Endodermal cell (in vitro differentiated cells): Measurements from ENCODE around the gene ZNF324. TPM values are rescaled to one million over a fixed set of nuclear protein-coding genes. Genes with fewer than 3 reads are reported as not detected.

Experiments
- DNase-seq: peaks from one replicate; pipeline ENCODE4 v3.0.0-alpha.2; 2017
- H3K27ac ChIP-seq: 2 replicates; pipeline ENCODE4 v1.5.1; 2013; ENCODE audit warnings: mild to moderate bottlenecking, low read depth, low read length, moderate library complexity
- H3K27me3 ChIP-seq: 2 replicates; pipeline ENCODE4 v1.6.1; 2013; ENCODE audit warnings: mild to moderate bottlenecking, low read length, moderate library complexity; ENCODE audit not compliant: insufficient read depth, control insufficient read depth, poor library complexity, severe bottlenecking
- H3K36me3 ChIP-seq: 2 replicates; pipeline ENCODE4 v1.7.0; 2013; ENCODE audit warnings: mild to moderate bottlenecking, low read length, moderate library complexity; ENCODE audit not compliant: control insufficient read depth, insufficient read depth
- H3K4me1 ChIP-seq: one replicate; pipeline ENCODE4 v1.7.0; 2013; ENCODE audit warnings: low read length; ENCODE audit not compliant: control insufficient read depth, insufficient read depth
- H3K4me3 ChIP-seq: 2 replicates; pipeline ENCODE4 v1.5.1; 2013; ENCODE audit warnings: mild to moderate bottlenecking, low read length, moderate library complexity
- H3K9ac ChIP-seq: 2 replicates; pipeline ENCODE4 v1.6.1; 2013; ENCODE audit warnings: mild to moderate bottlenecking, low read length, moderate library complexity; ENCODE audit not compliant: poor library complexity, severe bottlenecking; ENCODE audit errors: extremely low read depth
- H3K9me3 ChIP-seq: 2 replicates; pipeline ENCODE4 v1.6.1; 2013; ENCODE audit warnings: mild to moderate bottlenecking, low read length, moderate library complexity; ENCODE audit not compliant: control insufficient read depth
- H3K27ac Mint-ChIP-seq: 2 replicates; pipeline ENCODE4 v1.8.0; 2020; ENCODE audit warnings: mixed read lengths
- H3K27me3 Mint-ChIP-seq: 2 replicates; pipeline ENCODE4 v1.8.0; 2021; ENCODE audit warnings: mild to moderate bottlenecking, mixed read lengths; ENCODE audit not compliant: insufficient read depth
- H3K36me3 Mint-ChIP-seq: 2 replicates; pipeline ENCODE4 v1.8.0; 2020; ENCODE audit warnings: low read depth, mixed read lengths
- H3K4me1 Mint-ChIP-seq: 2 replicates; pipeline ENCODE4 v1.8.0; 2020; ENCODE audit warnings: mixed read lengths
- H3K4me3 Mint-ChIP-seq: 2 replicates; pipeline ENCODE4 v1.8.0; 2020; ENCODE audit warnings: mild to moderate bottlenecking, moderate library complexity, mixed read lengths
- H3K9me3 Mint-ChIP-seq: 2 replicates; pipeline ENCODE4 v1.8.0; 2020; ENCODE audit warnings: mild to moderate bottlenecking, mixed read lengths
- WGBS, 2 experiments: methylation state at CpG; one replicate each; pipeline versions ENCODE4 v1.1.5 to v1.1.7; 2013; ENCODE audit warnings: missing lambda C conversion rate in 2 of 2, mixed read lengths in 1 of 2; ENCODE audit not compliant: insufficient coverage in 1 of 2, insufficient read length in 1 of 2; 5-methylcytosine and 5-hydroxymethylcytosine counted together
- total RNA-seq, 2 donors: library from RNA; stranded (reverse); fragmentation: NEBNext Ultra II Directional in 1 of 2; extraction: Animal tissue kit (Norgen Biotek cat#: 25700) in 1 of 2; gene quantifications; 2 replicates in 1 of 2; 3 replicates in 1 of 2; pipeline ENCODE4 v1.2.1, GENCODE V29; 2021
- TF ChIP-seq, protein P1 (sequence below): fragments of 200-600 bp; sonication (generic); conservative IDR thresholded peaks from 2 replicates; pipeline ENCODE4 v1.5.0; 2021; ENCODE audit warnings: antibody characterized with exemption, mild to moderate bottlenecking

The ZNF324 gene
- total RNA-seq, 2 donors from 2014 or later: 7.0 to 8.7 TPM

DNA sequence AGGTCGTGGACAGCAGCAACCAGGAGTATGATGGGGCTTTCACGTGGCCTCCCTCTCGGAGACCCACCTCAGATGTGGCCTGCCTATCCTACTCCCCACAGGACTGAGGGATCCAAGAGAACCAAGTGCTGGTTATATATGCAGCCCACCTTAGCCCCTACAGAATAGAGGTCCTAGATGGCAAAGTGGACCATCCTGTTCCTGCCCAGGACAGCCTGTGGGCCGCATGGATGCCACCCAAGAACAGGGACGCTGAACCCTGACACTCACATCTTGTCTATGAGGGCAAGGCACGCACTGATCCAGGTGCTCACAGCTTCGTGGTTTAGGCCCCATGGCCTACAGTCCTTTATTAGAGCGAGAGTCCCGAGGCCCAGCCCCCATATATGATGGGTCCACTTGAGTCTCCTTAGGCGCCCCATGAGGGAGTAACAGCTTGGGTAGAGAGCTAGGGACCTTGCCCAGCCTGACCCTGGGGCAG lies 46.4 kb downstream of the ZNF324 start:
- Mint-ChIP-seq H3K27ac (no peak overlapping the region), H3K36me3 (peaks cover 15% of the 10 kb centered on the region), H3K4me3 (no peak overlapping the region), H3K9me3 (peaks cover 6% of the 10 kb centered on the region), H3K27me3 (peaks cover 5% of the 10 kb centered on the region), H3K4me1 (peaks cover 10% of the 10 kb centered on the region)
- Histone ChIP-seq H3K4me1 (peaks cover 2% of the 10 kb centered on the region), H3K27me3 (no peaks in the 10 kb centered on the region), H3K27ac (no peak overlapping the region), H3K9ac (no peak overlapping the region), H3K4me3 (no peak overlapping the region), H3K36me3 (peaks cover 9% of the 10 kb centered on the region), H3K9me3 (no peaks in the 10 kb centered on the region)
- TF ChIP-seq, protein P1, sequence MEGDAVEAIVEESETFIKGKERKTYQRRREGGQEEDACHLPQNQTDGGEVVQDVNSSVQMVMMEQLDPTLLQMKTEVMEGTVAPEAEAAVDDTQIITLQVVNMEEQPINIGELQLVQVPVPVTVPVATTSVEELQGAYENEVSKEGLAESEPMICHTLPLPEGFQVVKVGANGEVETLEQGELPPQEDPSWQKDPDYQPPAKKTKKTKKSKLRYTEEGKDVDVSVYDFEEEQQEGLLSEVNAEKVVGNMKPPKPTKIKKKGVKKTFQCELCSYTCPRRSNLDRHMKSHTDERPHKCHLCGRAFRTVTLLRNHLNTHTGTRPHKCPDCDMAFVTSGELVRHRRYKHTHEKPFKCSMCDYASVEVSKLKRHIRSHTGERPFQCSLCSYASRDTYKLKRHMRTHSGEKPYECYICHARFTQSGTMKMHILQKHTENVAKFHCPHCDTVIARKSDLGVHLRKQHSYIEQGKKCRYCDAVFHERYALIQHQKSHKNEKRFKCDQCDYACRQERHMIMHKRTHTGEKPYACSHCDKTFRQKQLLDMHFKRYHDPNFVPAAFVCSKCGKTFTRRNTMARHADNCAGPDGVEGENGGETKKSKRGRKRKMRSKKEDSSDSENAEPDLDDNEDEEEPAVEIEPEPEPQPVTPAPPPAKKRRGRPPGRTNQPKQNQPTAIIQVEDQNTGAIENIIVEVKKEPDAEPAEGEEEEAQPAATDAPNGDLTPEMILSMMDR: no peak
- 92 to 95% methylated on average over 9 to 10 of the region's 10 CpGs for WGBS, 2 experiments
- no peak for DNase-seq

DNA sequence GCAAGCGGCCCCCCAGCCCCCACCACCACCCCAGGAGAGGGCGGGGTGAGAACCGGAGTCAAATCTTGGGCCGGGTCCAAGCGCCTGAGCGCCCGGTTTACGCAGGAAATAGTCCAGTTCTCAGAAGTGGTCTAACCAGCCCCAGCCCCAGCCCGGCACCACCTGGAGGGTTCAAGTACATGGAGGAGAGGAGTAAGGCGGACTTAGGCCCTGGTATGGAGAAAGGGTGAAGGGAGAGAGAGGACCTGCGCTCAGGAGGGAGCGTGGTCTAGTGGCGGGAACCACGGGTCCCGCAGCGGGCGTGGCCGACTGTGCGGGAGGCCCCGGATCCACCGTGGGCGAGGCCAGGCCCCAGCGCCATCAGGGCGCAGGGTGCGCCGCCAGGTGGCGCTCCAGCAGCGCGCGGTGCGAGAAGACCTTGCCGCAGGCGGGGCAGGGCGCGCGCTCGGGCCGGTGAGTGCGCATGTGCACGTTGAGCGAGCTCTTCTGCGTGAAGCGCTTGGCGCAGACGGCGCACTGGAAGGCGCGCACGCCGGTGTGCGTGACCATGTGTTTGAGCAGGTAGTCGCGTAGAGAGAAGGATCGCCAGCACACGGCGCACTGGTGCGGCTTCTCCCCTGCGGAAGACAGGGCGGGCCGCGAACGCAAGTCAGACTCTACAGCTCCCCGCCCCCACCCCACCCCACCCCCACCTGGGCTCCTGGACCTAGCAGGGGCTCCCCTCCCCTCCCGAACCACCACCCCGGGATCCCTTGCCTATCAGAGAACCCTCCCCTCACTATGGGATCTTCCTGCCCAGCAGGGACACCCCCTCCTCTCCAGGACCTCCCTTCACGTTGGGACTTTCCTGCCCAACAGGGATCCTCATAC lies 47.0 kb downstream of the ZNF324 start:
- peaks cover 5% of the 10 kb centered on the region for H3K27me3 Mint-ChIP-seq
- Histone ChIP-seq H3K9me3 (no peaks in the 10 kb centered on the region), H3K27me3 (no peaks in the 10 kb centered on the region), H3K4me1 (peaks cover 4% of the 10 kb centered on the region), H3K36me3 (peaks cover 9% of the 10 kb centered on the region), H3K9ac (no peak overlapping the region), H3K27ac (no peak overlapping the region), H3K4me3 (peak overlapping the region; percentile 74)
- peak overlapping the region; percentile 84 for H3K27ac Mint-ChIP-seq
- peaks cover 5% of the 10 kb centered on the region for H3K9me3 Mint-ChIP-seq
- H3K36me3 Mint-ChIP-seq: peaks cover 15% of the 10 kb centered on the region
- TF ChIP-seq, protein P1: peak; percentile 99
- WGBS, 2 experiments: 22 to 28% methylated on average over 17 to 56 of the region's 66 CpGs
- peaks cover 16% of the 10 kb centered on the region for H3K4me1 Mint-ChIP-seq
- H3K4me3 Mint-ChIP-seq: peak overlapping the region; percentile 62
- DNase-seq: peak; percentile 97

DNA sequence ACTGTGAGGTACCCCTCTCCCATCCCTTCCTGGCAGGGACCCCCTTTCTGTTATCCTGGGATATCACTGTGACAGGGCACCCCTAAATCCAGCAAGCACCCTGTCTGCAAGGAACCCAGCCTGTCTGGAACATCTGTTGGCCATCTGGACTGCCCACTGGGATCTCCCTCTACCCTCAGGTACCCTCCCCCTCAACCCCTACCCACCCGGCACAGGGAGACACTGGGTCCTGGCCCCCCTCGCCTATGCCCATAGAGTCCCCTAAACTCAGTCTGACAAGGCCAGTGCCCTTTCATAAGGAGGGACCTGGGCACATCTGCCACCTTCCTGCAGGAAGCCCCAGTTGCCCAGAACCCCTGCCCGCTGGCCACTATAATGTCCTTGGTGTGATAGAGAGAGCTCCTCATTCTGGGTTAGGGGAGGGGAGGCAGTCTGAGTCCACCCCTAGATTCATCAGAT lies 47.7 kb downstream of the ZNF324 start:
- no peak overlapping the region for H3K27ac ChIP-seq
- Mint-ChIP-seq H3K4me1 (peaks cover 16% of the 10 kb centered on the region), H3K9me3 (peaks cover 3% of the 10 kb centered on the region), H3K27me3 (peaks cover 4% of the 10 kb centered on the region), H3K36me3 (peaks cover 15% of the 10 kb centered on the region), H3K27ac (peak overlapping the region; percentile 84), H3K4me3 (peak overlapping the region; percentile 62)
- H3K9me3 ChIP-seq: no peaks in the 10 kb centered on the region
- H3K4me3 ChIP-seq: peak overlapping the region; percentile 74
- TF ChIP-seq, protein P1: no peak
- DNase-seq: no peak
- no peak overlapping the region for H3K9ac ChIP-seq
- WGBS, 2 experiments: 84 to 100% methylated on average over 3 of the region's 3 CpGs
- peaks cover 9% of the 10 kb centered on the region for H3K36me3 ChIP-seq
- H3K4me1 ChIP-seq: peaks cover 4% of the 10 kb centered on the region
- no peaks in the 10 kb centered on the region for H3K27me3 ChIP-seq
